Measurements from ENCODE around the gene SH2D3C. TPM values are rescaled to one million over a fixed set of nuclear protein-coding genes. Genes with fewer than 3 reads are reported as not detected.

Gene SH2D3C
- total and polyA plus RNA-seq, 9 of the 15 experiments (the other 6 are each of a cell fraction or from before 2014, with no cell fraction given): 0.03 to 1.2 (median 0.22) TPM; not detected in 1

DNA sequence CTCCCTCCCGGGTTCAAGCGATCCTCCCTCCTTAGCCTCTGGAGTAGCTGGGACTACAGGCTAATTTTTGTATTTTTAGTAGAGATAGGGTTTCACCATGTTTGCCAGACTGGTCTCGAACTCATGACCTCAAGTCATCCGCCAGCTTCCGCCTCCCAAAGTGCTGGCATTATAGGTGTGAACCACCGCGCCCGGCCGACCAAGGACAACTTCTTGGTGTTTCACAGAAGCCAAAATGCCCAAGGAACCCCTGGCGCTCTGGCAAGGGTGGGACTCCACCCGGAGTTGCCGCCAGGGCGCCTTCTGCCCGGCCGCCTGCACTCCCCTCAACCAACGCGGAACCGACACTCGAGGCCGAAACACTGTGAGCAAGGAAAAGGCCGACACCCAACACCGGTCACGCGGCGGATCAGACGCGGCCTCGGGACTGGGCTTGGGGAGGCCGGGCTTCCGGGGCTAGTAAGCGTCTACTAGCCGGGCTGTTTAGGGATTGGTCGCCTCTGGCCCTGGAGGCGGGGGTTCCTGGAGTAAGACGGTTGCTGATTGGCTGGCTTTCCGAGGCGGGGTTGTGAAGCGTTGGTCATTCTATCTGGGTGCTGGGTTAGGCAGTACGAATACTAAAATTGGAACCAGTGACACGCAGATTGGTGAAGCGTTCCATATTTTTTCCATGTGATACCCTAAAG lies 79.3 kb downstream of the SH2D3C start (continued):
- peak; percentile 82 for TF ChIP-seq KLF1 (tag; IDR thresholded peaks at IDR 0.05)
- 0 out of 2 replicates have a peak, but pooled peaks have one; percentile 31 for TF ChIP-seq ARID1B (IDR thresholded peaks at IDR 0.05)
- TF ChIP-seq ZNF79 (CRISPR knock-in tag; IDR thresholded peaks at IDR 0.05; ENCODE audit: low read depth): no peak
- TF ChIP-seq, protein P1, sequence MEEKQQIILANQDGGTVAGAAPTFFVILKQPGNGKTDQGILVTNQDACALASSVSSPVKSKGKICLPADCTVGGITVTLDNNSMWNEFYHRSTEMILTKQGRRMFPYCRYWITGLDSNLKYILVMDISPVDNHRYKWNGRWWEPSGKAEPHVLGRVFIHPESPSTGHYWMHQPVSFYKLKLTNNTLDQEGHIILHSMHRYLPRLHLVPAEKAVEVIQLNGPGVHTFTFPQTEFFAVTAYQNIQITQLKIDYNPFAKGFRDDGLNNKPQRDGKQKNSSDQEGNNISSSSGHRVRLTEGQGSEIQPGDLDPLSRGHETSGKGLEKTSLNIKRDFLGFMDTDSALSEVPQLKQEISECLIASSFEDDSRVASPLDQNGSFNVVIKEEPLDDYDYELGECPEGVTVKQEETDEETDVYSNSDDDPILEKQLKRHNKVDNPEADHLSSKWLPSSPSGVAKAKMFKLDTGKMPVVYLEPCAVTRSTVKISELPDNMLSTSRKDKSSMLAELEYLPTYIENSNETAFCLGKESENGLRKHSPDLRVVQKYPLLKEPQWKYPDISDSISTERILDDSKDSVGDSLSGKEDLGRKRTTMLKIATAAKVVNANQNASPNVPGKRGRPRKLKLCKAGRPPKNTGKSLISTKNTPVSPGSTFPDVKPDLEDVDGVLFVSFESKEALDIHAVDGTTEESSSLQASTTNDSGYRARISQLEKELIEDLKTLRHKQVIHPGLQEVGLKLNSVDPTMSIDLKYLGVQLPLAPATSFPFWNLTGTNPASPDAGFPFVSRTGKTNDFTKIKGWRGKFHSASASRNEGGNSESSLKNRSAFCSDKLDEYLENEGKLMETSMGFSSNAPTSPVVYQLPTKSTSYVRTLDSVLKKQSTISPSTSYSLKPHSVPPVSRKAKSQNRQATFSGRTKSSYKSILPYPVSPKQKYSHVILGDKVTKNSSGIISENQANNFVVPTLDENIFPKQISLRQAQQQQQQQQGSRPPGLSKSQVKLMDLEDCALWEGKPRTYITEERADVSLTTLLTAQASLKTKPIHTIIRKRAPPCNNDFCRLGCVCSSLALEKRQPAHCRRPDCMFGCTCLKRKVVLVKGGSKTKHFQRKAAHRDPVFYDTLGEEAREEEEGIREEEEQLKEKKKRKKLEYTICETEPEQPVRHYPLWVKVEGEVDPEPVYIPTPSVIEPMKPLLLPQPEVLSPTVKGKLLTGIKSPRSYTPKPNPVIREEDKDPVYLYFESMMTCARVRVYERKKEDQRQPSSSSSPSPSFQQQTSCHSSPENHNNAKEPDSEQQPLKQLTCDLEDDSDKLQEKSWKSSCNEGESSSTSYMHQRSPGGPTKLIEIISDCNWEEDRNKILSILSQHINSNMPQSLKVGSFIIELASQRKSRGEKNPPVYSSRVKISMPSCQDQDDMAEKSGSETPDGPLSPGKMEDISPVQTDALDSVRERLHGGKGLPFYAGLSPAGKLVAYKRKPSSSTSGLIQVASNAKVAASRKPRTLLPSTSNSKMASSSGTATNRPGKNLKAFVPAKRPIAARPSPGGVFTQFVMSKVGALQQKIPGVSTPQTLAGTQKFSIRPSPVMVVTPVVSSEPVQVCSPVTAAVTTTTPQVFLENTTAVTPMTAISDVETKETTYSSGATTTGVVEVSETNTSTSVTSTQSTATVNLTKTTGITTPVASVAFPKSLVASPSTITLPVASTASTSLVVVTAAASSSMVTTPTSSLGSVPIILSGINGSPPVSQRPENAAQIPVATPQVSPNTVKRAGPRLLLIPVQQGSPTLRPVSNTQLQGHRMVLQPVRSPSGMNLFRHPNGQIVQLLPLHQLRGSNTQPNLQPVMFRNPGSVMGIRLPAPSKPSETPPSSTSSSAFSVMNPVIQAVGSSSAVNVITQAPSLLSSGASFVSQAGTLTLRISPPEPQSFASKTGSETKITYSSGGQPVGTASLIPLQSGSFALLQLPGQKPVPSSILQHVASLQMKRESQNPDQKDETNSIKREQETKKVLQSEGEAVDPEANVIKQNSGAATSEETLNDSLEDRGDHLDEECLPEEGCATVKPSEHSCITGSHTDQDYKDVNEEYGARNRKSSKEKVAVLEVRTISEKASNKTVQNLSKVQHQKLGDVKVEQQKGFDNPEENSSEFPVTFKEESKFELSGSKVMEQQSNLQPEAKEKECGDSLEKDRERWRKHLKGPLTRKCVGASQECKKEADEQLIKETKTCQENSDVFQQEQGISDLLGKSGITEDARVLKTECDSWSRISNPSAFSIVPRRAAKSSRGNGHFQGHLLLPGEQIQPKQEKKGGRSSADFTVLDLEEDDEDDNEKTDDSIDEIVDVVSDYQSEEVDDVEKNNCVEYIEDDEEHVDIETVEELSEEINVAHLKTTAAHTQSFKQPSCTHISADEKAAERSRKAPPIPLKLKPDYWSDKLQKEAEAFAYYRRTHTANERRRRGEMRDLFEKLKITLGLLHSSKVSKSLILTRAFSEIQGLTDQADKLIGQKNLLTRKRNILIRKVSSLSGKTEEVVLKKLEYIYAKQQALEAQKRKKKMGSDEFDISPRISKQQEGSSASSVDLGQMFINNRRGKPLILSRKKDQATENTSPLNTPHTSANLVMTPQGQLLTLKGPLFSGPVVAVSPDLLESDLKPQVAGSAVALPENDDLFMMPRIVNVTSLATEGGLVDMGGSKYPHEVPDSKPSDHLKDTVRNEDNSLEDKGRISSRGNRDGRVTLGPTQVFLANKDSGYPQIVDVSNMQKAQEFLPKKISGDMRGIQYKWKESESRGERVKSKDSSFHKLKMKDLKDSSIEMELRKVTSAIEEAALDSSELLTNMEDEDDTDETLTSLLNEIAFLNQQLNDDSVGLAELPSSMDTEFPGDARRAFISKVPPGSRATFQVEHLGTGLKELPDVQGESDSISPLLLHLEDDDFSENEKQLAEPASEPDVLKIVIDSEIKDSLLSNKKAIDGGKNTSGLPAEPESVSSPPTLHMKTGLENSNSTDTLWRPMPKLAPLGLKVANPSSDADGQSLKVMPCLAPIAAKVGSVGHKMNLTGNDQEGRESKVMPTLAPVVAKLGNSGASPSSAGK (IDR thresholded peaks at IDR 0.05): peak; percentile 100
- TF ChIP-seq, protein P2, sequence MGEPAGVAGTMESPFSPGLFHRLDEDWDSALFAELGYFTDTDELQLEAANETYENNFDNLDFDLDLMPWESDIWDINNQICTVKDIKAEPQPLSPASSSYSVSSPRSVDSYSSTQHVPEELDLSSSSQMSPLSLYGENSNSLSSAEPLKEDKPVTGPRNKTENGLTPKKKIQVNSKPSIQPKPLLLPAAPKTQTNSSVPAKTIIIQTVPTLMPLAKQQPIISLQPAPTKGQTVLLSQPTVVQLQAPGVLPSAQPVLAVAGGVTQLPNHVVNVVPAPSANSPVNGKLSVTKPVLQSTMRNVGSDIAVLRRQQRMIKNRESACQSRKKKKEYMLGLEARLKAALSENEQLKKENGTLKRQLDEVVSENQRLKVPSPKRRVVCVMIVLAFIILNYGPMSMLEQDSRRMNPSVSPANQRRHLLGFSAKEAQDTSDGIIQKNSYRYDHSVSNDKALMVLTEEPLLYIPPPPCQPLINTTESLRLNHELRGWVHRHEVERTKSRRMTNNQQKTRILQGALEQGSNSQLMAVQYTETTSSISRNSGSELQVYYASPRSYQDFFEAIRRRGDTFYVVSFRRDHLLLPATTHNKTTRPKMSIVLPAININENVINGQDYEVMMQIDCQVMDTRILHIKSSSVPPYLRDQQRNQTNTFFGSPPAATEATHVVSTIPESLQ (CRISPR knock-in tag; IDR thresholded peaks at IDR 0.05): peak; percentile 56; the same call in 1 of the 2 replicates
- TF ChIP-seq NFIC (IDR thresholded peaks at IDR 0.05): peak; percentile 31
- peak; percentile 65; the same call in 1 of the 2 replicates for TF ChIP-seq POLR2AphosphoS5 (IDR thresholded peaks at IDR 0.05; ENCODE audit: control insufficient read depth, insufficient read depth, low read depth, low read length)
- TF ChIP-seq MCM7 (IDR thresholded peaks at IDR 0.05): no peak
- TF ChIP-seq SAFB (IDR thresholded peaks at IDR 0.05; ENCODE audit: borderline replicate concordance, low read depth, low read length): peak; percentile 80; the same call in 1 of the 2 replicates
- TF ChIP-seq ZNF311 (CRISPR knock-in tag; IDR thresholded peaks at IDR 0.05): peak; percentile 72; the same call in 1 of the 2 replicates
- TF ChIP-seq, protein P3, sequence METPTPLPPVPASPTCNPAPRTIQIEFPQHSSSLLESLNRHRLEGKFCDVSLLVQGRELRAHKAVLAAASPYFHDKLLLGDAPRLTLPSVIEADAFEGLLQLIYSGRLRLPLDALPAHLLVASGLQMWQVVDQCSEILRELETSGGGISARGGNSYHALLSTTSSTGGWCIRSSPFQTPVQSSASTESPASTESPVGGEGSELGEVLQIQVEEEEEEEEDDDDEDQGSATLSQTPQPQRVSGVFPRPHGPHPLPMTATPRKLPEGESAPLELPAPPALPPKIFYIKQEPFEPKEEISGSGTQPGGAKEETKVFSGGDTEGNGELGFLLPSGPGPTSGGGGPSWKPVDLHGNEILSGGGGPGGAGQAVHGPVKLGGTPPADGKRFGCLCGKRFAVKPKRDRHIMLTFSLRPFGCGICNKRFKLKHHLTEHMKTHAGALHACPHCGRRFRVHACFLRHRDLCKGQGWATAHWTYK (CRISPR knock-in tag; IDR thresholded peaks at IDR 0.05): peak; percentile 85

Data from K562 (cell line).